Heart left ventricle (tissue), 13 donors: ENCODE measurements around the gene DTX3.

Source experiments
- CTCF ChIP-seq, 12 donors: fragments of 200-600 bp; sonication (generic) in 4 of 12; IDR thresholded peaks; one replicate each; pipeline versions ENCODE4 v1.5.0 to v1.8.0; 2018 to 2022; ENCODE audit warnings: antibody characterized with exemption in 12 of 12, mild to moderate bottlenecking in 5 of 12
- POLR2A ChIP-seq, 2 donors: fragments of 450-650 bp; IDR thresholded peaks; one replicate each; pipeline ENCODE4 v1.6.1; 2017; ENCODE audit warnings: antibody characterized with exemption in 2 of 2, mild to moderate bottlenecking in 2 of 2, moderate library complexity in 2 of 2
- donor health status: ischemic (EF 13 %, LVEDD 7.1; RV severe dilation, severe dysfunction).
- donor health status: DM: no; HTN: yes; CAD: no.
- donor health status: DM: no; HTN: no; CAD: no.
- donor health status: ischemic (EF 25% LVEDD 6.9; RV normal size, moderate dysfunction).
- donor health status: ischemic (EF 25% LVEDD 5.7; RV mildly dilated, moderate dysfunction).
- donor health status: ischemic (EF 35%, LVEDD 5.7; RV mildly dilated, moderate dysfunction).
- donor health status: nonischemic (EF 11% LVEDD 7.7; RV severe dilation, severe dysfunction).
- donor health status: DM: yes; HTN: yes; CAD: no.
- donor health status: PGD.
- donor health status: ischemic (EF 29% LVEDD 5.4; RV normal size, mild dysfunction).
- donor health status: nonischemic (EF 23%, LVEDD 6.1; RV moderate dilation, normal function).

GRCh38 chr12:57619434-57620244 is 15.0 kb downstream of the DTX3 start:
- no peak for TF ChIP-seq POLR2A (IDR thresholded peaks at IDR 0.05)
- TF ChIP-seq CTCF (IDR thresholded peaks at IDR 0.05): no peak
